Stimulated activated CD8-positive, alpha-beta memory T cell treated with anti-CD3 and anti-CD28 coated beads, Interleukin-15, amount 100 ng/mL, for 1 hour (primary cell): ENCODE data around the gene ATAD3A.
"Not testable (repeated sequence)": the region's sequence is repeated elsewhere in the genome, so short reads cannot be mapped to it uniquely, and the experiment has no call there.

Source experiments
- DNase-seq: peaks from one replicate; pipeline ENCODE4 v3.0.0-alpha.2; 2020; ENCODE audit warnings: low read depth

The ATAD3A gene

GRCh38 chr1:1523651-1524050 is 11.7 kb downstream of the ATAD3A start:
- DNase-seq, result not testable (repeated sequence)

GRCh38 chr1:1524750-1525383 is 12.9 kb downstream of the ATAD3A start:
- DNase-seq, result not testable (repeated sequence)

- DNase-seq, result not testable (repeated sequence)
Measured at GRCh38 chr1:1526476-1526875, 14.5 kb downstream of the ATAD3A start.

GRCh38 chr1:1527092-1527816 is 15.3 kb downstream of the ATAD3A start:
- DNase-seq, result no peak

- DNase-seq, result no peak
Measured at GRCh38 chr1:1528301-1529267, 16.6 kb downstream of the ATAD3A start.

- DNase-seq, result no peak
Measured at GRCh38 chr1:1529321-1529720, 17.4 kb downstream of the ATAD3A start.

- no peak for DNase-seq
Measured at GRCh38 chr1:1529936-1530335, 18.0 kb downstream of the ATAD3A start.

- DNase-seq, result no peak
Measured at GRCh38 chr1:1531947-1532346, 20.0 kb downstream of the ATAD3A start.

GRCh38 chr1:1533176-1533893 is 21.4 kb downstream of the ATAD3A start:
- not testable (repeated sequence) for DNase-seq

- not testable (repeated sequence) for DNase-seq
Measured at GRCh38 chr1:1533894-1534291, 21.9 kb downstream of the ATAD3A start.

- DNase-seq, result no peak
Measured at GRCh38 chr1:1534401-1535154, 22.6 kb downstream of the ATAD3A start.

- no peak for DNase-seq
Measured at GRCh38 chr1:1535201-1536018, 23.4 kb downstream of the ATAD3A start.

- no peak for DNase-seq
Measured at GRCh38 chr1:1536019-1536937, 24.3 kb downstream of the ATAD3A start.

- no peak for DNase-seq
Measured at GRCh38 chr1:1536938-1537546, 25.1 kb downstream of the ATAD3A start.

- DNase-seq, result no peak
Measured at GRCh38 chr1:1537626-1538250, 25.8 kb downstream of the ATAD3A start.

GRCh38 chr1:1538334-1538733 is 26.4 kb downstream of the ATAD3A start:
- no peak for DNase-seq

- no peak for DNase-seq
Measured at GRCh38 chr1:1538989-1539309, 27.0 kb downstream of the ATAD3A start.

- DNase-seq, result no peak
Measured at GRCh38 chr1:1539310-1540089, 27.5 kb downstream of the ATAD3A start.
